Dermis microvascular lymphatic vessel endothelial cell (primary cell): Measurements from ENCODE around the gene MCMBP. TPM values are rescaled to one million over a fixed set of nuclear protein-coding genes. Genes with fewer than 3 reads are reported as not detected.

Experiments
- DNase-seq, 2 donors: peaks; one replicate each; pipeline versions ENCODE4 v3.0.0 to v3.0.0-alpha.2; 2010; ENCODE audit warnings: low read depth in 2 of 2
- total RNA-seq: library from RNA; depleted of rRNA; stranded (reverse); fragments of >200 nt; gene quantifications from 2 replicates; pipeline ENCODE4 v1.2.1, GENCODE V29; 2014

The MCMBP gene
- total RNA-seq, 1 donor from 2014 or later: 57.4 TPM

- DNase-seq: peak in 1 of 2 donors; percentile 9
Measured at GRCh38 chr10:119786117-119786769, 86.4 kb downstream of the MCMBP start.

DNA sequence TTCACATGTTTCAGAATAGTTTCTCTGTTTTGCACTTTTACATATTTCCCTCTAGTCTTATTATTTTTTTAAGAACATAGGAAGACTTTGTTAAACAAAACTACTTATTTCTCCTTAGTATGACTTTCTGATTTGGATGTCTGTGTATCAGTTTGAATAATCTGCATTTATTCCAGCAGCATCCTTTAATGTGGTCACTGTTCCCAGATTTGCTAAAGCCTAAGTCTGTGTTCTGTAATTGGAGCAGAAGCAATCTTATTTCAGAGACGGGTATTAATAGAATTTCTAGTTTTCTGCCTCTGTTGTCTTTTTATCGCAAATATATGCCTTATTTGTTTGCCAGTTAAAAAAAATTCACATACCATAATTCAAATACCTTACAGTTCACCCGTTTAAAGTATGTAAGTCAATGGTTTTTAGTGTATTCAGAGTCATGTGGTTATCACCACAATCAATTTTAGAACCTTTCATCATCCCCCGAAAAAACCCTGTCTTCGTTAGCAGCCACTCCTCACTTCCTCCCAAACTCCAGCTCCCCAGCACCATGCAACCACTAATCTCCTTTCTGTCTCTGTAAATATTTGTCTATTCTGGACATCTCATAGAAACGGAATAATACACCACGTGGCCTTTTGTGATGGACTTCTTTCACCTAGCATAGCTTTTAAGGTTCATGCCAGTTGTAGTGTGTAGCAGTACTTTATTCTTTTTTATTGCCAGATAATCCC lies 88.1 kb downstream of the MCMBP start:
- no peak for DNase-seq

DNA sequence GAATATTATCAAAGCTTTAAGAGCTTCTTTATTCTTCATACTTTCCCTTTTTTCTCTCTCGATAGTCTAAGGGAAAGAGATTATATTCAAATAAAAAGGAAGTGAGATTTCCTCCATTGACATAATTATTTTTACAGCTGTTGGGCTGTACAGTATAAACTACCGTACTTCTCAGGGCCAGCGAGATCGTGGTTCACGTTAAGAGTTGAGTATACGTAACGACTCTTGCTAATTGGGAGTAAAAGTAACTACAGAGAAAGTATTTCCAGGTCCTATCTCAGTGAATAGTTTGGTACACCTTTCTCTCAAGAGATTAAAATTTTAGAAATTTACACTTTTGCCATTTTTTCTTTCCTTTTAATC lies 89.0 kb downstream of the MCMBP start:
- DNase-seq: peak; percentile 52 to 63

- DNase-seq: peak; percentile 39 to 71
Measured at GRCh38 chr10:119782981-119783664, 89.5 kb downstream of the MCMBP start.

DNA sequence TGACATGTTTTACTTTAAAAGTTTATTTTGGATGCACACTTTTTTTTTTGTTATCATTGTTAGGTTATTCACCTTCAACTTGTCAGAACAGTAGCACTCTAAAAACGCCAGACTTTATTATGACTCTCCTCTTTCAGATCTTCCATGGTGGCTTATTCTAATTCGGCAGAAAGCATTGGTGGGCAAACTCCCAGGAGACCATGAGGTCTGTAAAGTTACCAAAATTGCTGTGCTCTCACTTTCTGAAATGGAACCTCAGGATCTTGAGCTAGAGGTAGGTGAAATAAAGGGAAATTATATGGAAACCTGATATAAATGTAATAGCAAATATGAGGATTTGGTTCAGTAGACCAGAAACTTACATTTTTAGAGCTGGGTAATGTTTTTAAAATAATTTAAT lies 91.1 kb downstream of the MCMBP start:
- DNase-seq: no peak

DNA sequence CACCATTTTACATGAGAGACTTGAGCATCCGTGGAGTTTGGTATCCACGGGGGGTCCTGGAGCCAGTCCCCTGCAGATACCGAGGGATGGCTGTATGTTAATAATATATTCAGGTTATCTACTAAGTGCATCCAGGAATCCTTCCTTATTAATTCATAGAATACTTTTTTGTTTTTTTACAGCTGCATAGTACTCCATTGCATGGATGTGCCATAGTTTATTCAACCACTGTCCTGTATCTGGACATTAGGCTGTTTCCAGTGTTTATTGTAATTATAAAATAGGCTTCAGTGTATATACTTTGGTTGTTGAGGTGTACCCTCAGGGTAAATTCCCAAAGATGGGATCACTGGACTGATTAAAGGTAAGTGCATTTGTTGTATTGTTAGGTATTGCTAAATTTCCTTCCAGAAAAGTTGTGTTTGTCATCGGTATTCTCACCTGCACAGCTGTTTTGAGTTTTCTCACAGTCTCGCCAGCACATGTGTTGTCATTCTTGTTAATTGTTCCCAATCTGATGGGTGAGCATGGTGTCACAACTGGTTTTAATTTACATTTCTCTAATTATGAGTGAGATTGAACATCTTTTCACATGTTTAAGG lies 91.7 kb downstream of the MCMBP start:
- DNase-seq: no peak

Other genes with a start within 250 kb of the MCMBP start
- gene BAG3, start 221.5 kb downstream of the MCMBP start, total RNA-seq: 4.9 and 8.3 TPM in 2 replicates
- 8.9 and 9.4 TPM in 2 replicates for gene INPP5F, start 146.8 kb downstream of the MCMBP start, total RNA-seq
- 14.4 and 16.9 TPM in 2 replicates for gene SEC23IP, start 19.9 kb upstream of the MCMBP start, total RNA-seq